HG02759 (cell line): ENCODE measurements around the gene NFKBIE.
A peak's percentile ranks its signal among the peaks of the same experiment; 100 is the strongest.

Source experiments
- ATAC-seq: cut with Tn5 transposase; IDR thresholded peaks from one replicate; pipeline ENCODE4 v1.9.1; 2021; ENCODE audit warnings: mild to moderate bottlenecking, moderate library complexity; ENCODE audit not compliant: unreplicated experiment

The NFKBIE gene

GRCh38 chr6:44228031-44228430, 37.3 kb downstream of the NFKBIE start:
- ATAC-seq, result no peak

DNA sequence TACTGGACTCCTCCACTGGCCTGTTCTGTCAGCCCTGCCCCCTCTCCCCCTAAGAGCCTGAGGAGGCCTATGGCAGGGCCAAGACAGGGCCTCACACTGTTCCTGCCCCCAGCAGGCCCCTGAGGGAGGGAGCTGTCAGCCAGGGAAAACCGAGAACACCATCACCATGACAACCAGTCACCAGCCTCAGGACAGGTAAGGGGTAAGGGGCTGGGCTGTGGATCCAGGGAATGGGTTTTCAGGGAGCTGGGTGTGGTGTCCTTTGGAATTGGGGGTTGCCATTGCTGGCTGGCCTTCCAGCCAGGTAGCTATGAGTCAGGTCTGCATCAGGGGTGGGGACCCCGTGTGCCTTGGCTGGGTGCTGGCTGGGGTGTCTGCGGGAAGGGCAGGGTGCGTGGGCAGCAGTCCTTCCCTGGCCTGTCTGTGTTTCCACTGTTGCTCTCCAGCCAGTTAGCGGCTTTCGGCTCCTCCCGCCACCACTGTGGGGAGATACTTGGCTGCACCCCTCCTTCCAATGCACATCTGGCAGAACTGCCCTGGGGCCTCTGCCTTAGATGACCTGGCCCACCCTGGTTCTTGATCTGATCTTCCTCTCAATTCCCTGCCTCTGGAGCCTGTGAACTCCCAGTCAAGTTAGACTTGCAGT, 38.1 kb downstream of the NFKBIE start:
- ATAC-seq, result no peak

- no peak for ATAC-seq
Measured at GRCh38 chr6:44226368-44227147, 38.8 kb downstream of the NFKBIE start.

GRCh38 chr6:44225579-44226325, 39.6 kb downstream of the NFKBIE start:
- ATAC-seq, result no peak

DNA sequence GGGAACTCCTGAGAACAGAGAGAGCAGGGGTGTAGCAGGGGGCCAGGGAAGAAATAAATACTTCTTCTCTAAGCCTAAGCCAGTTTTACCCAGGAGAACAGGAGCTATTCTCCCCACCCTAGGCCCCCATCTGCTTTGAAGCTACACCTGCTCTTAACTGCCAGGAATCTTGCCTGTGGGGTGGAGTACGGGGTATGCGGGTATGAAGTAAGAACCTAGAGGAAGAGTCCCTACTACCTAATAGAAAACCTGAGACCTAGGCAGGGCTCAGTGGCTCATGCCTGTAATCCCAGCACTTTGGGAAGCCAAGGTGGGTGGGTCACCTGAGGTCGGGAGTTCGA, 40.4 kb downstream of the NFKBIE start:
- no peak for ATAC-seq

DNA sequence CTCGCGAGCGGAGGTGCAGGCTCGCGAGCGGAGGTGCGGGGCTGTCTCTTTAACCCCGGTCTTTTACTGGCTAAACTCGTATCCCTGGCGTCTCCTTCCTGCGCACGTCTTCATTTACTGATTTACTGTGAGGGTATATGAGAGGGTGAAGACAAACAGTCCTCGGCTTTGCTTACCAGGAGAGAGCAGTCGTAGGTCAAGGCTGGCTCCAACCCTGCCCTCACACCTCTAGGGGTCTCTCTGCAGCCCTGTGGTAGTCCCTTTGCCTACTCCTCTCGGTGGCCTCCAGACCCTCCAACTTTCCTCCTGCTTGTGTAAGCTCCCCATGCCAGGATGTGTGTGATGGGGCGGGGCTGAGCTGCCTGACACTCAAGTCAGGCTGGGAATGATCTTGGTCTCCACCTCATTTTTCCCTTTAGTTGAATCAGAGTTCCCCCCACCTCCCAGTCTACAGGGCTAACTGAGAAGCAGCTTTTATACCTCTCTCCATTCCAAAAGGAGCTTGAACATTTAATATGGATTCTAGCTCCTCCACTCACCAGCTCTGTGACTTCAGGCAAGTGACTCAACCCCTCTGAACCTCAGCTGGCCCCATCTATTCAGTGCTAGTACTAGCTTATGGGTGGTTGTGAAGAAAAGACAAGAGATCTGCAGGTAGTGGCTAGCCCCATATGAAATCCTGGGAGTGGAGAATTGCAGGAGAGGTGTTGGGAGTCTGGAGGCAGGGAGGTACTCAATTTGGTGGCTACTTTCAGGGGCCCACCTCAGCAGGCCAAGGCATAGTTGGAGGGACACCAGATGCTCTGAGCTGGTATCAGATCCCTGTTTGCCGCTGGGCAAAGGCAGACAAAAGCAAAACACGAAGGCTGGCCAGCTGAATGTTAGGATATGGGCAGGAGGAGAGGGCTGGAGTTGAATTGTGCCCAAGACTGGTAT, 41.1 kb downstream of the NFKBIE start:
- ATAC-seq, result peak; percentile 9

GRCh38 chr6:44223319-44224028, 41.9 kb downstream of the NFKBIE start, which contains the start of gene SLC29A1:
Gene SLC29A1 (plus strand): TSS chr6:44223595. CDS start chr6:44227314, 3,719 bp downstream.
- peak; percentile 53 for ATAC-seq

GRCh38 chr6:44222486-44223318, 42.6 kb downstream of the NFKBIE start:
- ATAC-seq, result no peak

DNA sequence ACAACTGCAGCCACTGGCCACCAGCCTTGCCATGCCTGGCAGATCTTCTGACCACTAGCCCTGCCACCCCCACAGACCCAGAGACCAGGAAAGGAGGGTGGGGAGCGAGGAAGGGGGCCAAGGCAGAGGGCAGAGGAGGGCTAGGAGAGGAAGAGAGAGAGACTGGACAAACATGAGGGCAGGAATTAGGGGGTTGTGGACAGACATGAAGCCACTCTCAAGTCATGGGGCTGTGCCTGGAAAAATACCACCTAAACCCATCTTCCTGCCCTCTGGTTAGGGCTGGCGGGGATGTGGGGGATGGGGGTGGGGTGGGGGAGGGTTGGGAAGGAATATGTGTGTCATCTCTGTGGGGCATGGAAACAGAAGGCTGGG, 43.4 kb downstream of the NFKBIE start:
- ATAC-seq, result no peak

DNA sequence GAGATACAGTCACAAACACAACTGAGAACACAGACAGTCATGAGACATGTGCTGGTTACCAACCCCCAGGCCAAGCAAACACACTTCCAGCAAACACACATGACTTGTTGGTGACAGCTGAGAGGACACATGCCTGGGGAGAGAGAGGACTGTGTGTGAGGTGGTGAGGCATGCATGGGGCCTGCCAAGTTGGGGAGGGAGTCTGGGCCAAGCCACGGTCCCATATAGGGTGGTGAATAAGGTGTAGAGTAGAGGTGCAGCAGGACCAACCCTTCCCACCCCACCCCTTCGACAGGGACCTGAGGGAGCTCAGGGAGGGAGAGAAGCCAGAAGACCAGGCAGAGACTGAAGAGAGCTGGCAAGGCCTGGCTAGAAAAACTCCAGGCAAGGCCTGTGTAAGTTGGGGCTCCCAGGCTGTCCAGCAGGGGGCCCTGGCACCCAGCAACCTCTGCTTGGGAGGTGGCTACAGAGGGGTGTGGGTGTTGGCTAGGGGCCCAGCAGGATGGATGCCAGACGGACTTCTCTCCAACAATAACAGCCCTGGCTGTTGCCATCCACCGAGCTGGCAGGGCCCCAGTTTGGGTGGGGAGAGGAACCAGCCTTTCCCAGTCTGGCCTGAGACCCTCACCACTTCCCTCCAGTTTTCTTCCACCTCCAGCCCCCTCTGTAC, 43.9 kb downstream of the NFKBIE start:
- ATAC-seq, result peak; percentile 39

- no peak for ATAC-seq
Measured at GRCh38 chr6:44220913-44221290, 44.4 kb downstream of the NFKBIE start.

DNA sequence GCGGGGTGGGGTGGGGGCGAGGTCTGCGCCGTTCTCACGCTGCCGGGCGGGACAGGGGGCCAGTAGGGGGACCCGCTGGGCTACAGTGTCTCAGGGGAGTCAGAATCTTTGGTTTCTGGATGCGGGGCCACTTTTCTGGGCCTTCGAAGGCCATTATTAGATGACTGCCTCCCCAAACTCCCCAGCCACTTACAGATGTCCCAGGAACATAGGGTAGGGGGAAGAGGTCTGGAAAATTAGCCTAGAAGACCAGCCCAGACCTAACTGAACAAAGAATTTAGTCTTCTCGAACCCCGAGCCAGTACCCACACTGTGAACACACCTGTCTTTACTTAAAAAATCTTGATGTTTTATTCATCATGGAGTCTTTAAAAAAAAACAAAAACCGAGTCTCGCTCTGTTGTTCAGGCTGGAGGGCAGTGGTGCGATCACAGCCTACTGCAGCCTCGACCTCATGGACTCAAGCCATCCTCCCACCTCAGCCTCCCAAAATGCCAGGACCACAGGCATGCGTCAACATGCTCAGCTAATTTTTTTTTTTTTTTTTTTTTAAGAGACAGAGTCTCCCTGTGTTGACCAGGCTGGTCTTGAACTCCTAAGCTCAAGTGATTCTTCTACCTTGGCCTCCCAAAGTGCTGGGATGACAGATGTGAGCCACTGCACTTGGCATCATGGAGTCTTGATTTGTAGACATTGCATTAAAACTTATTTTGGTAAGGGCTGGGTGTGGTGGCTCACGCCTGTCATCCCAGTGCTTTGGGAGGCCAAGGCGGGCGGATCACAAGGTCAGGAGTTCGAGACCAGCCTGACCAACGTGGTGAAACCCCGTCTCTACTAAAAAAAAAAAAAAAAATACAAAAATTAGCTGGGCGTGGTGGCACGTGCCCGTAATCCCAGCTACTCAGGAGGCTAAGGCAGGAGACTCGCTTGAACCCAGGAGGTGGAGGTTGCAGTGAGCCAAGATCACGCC, 45.3 kb downstream of the NFKBIE start:
- ATAC-seq, result no peak

DNA sequence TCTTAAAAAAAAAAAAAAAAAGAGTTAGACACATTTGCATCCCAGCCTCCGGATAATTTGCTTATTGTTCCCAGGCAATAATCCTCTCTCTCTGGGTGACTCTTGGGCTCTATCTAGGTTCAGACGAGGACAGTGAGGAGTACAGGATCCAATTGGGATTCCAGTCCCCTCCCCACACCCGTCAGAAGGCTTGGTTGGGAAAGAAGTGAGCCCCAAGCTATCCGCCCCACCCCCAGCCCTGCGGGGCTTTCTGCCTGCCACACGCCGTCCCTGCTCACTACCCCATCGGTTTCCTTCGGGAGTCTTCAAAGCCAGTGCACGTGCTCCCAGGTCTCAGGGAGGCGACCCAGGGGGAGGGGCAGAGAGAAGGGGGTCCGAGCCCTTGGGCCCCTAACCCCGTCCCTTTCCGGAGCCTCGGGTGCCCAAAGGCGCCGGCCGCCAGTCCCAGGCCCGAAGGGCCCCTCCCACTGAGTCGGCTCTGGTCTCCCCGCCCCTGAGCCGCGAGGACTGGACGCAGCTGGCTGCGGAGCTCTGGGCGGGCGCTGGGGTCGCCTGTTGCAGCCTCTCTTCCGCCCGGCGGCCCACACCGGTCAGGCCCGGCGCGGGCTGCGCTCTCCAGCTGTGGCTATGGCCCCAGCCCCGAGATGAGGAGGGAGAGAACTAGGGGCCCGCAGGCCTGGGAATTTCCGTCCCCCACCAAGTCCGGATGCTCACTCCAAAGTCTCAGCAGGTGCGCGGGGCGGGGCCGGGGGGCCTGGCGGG, 46.1 kb downstream of the NFKBIE start:
- ATAC-seq, result peak; percentile 65

- ATAC-seq, result no peak
Measured at GRCh38 chr6:44217332-44218143, 47.8 kb downstream of the NFKBIE start.

GRCh38 chr6:44216677-44217331, 48.5 kb downstream of the NFKBIE start, which contains the start of gene MYMX:
Gene MYMX (plus strand): TSS chr6:44216926. CDS start chr6:44217472, 546 bp downstream.
- no peak for ATAC-seq
